ENCODE data around the gene SEPTIN3. TPM values are rescaled to one million over a fixed set of nuclear protein-coding genes. Genes with fewer than 3 reads are reported as not detected.

The SEPTIN3 gene
- total and polyA plus RNA-seq, 10 of the 15 experiments (the other 5 are each of a cell fraction or from before 2014, with no cell fraction given): 0.05 to 3.1 (median 0.87) TPM

GRCh38 chr22:41998361-41999261, 29.4 kb downstream of the SEPTIN3 start, which contains the start of gene WBP2NL (continued):
- TF ChIP-seq CEBPB (IDR thresholded peaks at IDR 0.05; ENCODE audit: borderline replicate concordance in 1 of 2, low read depth in 2 of 2, low read length in 2 of 2) (no peak), CTCF (IDR thresholded peaks at IDR 0.05 in 2 of 3, conservative IDR thresholded peaks at IDR 0.05 in 1 of 3; ENCODE audit: control insufficient read depth in 2 of 3, extremely low read depth in 1 of 3, insufficient read depth in 1 of 3, low read depth in 3 of 3, low read length in 3 of 3) (no peak), ZNF384 (IDR thresholded peaks at IDR 0.05; ENCODE audit: borderline replicate concordance, low read depth, low read length) (no peak), BHLHE40 (IDR thresholded peaks at IDR 0.05; ENCODE audit: borderline replicate concordance in 1 of 2, low read depth in 2 of 2, low read length in 1 of 2) (peak in 1 of 2 experiments; percentile 32; a peak in 1 of 4 replicates), NRF1 (conservative IDR thresholded peaks at IDR 0.05; ENCODE audit: low read depth, low read length) (no peak), SP1 (IDR thresholded peaks at IDR 0.05; ENCODE audit: low read depth, low read length) (peak; percentile 42), HDGF (IDR thresholded peaks at IDR 0.05) (peak; percentile 73; the same call in 1 of the 2 replicates), RB1 (IDR thresholded peaks at IDR 0.05; ENCODE audit: borderline replicate concordance) (peak; percentile 26; the same call in 1 of the 2 replicates)
- TF ChIP-seq, protein P1, sequence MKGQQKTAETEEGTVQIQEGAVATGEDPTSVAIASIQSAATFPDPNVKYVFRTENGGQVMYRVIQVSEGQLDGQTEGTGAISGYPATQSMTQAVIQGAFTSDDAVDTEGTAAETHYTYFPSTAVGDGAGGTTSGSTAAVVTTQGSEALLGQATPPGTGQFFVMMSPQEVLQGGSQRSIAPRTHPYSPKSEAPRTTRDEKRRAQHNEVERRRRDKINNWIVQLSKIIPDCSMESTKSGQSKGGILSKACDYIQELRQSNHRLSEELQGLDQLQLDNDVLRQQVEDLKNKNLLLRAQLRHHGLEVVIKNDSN (IDR thresholded peaks at IDR 0.05; ENCODE audit: borderline replicate concordance, extremely low read length, insufficient read depth, low read depth, low read length): peak; percentile 94

All from GM12878 (cell line).